HUES64 (cell line): Measurements from ENCODE around the gene SLAIN2.
A peak's percentile ranks its signal among the peaks of the same experiment; 100 is the strongest.

ENCODE experiments used
- H3K27ac ChIP-seq: 2 replicates; pipeline ENCODE4 v1.7.0; 2013; ENCODE audit warnings: low read depth, low read length, inconsistent platforms
- H3K27me3 ChIP-seq: 2 replicates; pipeline ENCODE4 v1.6.1; 2013; ENCODE audit warnings: mild to moderate bottlenecking, low read length; ENCODE audit not compliant: insufficient read depth
- H3K36me3 ChIP-seq: 2 replicates; pipeline ENCODE4 v1.6.1; 2013; ENCODE audit warnings: mild to moderate bottlenecking, low read length; ENCODE audit not compliant: insufficient read depth
- H3K4me1 ChIP-seq: 2 replicates; pipeline ENCODE4 v1.6.1; 2013; ENCODE audit warnings: mild to moderate bottlenecking, low read length, moderate library complexity; ENCODE audit not compliant: insufficient read depth
- H3K4me3 ChIP-seq: 2 replicates; pipeline ENCODE4 v1.5.1; 2013; ENCODE audit warnings: mild to moderate bottlenecking, low read length, moderate library complexity
- H3K9ac ChIP-seq: 2 replicates; pipeline ENCODE4 v1.6.1; 2013; ENCODE audit warnings: mild to moderate bottlenecking, low read depth, low read length
- H3K9me3 ChIP-seq: 2 replicates; pipeline ENCODE4 v1.6.1; 2013; ENCODE audit warnings: low read depth, low read length; ENCODE audit not compliant: insufficient read depth
- WGBS: fragments of 150-250, 120-280 bp; methylation state at CpG from one replicate; pipeline ENCODE4 v1.1.7; 2013; ENCODE audit warnings: missing lambda C conversion rate; 5-methylcytosine and 5-hydroxymethylcytosine counted together

Gene SLAIN2

DNA sequence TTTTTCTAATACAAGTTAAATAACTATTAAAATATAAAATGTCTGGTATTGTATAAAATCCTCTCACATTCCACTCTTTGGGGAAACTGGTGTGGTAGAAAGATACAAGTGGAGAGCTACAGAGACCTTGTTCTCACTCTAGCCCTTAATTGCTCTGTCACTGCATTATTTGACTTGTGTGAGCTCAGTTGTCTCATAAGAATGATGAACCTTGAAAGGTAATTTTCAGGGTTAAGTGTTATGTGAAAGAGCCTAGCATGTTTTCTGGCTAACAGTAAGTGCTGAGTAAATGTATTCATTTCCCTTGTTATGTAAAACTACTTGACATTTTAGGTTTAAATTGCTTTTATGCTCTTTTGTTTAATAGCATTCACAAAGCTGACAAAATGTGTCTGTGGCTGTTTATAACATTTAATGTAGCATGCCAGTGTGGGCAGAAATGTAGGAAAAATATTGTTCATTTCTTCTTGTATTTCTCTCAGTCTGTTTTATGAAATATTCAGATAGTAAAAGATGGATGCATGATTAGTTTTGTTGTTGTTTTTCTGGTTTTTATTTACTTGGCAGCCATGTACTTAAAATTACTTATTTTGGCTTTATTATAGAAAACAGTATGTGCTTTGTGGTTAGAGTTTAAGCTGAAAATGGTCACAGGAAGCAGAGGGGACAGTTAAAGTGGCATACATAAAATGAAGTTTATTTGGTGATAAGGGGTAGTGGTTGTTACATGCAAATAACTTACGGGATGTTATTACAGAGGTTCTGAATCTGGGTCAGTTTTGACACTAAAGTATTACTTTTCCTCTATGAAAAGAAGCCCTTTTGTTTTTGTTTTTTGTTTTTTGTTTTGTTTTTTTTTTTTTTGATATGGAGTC, 29.2 kb downstream of the SLAIN2 start:
- Histone ChIP-seq H3K4me1 (peaks cover 31% of the 10 kb centered on the region), H3K27me3 (no peaks in the 10 kb centered on the region), H3K9ac (no peak overlapping the region), H3K27ac (no peak overlapping the region; the same call in 1 of the 2 replicates), H3K36me3 (no peaks in the 10 kb centered on the region), H3K9me3 (no peaks in the 10 kb centered on the region), H3K4me3 (no peak overlapping the region)
- WGBS = 47% methylated on average over 1 of the region's 1 CpG

DNA sequence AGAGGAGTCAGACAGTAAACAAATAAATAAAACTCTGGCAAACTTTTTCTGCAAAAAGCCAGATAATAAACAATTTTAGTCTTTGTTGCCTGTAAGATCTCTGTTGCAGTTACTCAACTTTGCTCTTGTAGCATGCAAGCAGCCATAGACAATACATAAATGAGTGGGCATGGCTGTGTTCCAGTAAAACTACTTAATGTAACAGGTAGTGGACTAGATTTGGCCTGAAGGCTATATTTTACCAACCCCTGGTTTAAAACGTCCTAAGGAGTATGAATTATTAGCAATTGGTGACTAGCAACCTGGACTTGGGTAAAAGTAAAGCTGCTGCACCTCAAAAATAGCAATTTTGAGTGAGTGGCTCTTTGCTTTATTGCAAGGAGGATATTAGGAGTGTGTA, 30.9 kb downstream of the SLAIN2 start:
- Histone ChIP-seq H3K27me3 (no peaks in the 10 kb centered on the region), H3K9ac (no peak overlapping the region), H3K4me3 (no peak overlapping the region), H3K36me3 (no peaks in the 10 kb centered on the region), H3K27ac (no peak overlapping the region), H3K9me3 (no peaks in the 10 kb centered on the region), H3K4me1 (peaks cover 21% of the 10 kb centered on the region)
- 90% methylated on average over 1 of the region's 1 CpG for WGBS

DNA sequence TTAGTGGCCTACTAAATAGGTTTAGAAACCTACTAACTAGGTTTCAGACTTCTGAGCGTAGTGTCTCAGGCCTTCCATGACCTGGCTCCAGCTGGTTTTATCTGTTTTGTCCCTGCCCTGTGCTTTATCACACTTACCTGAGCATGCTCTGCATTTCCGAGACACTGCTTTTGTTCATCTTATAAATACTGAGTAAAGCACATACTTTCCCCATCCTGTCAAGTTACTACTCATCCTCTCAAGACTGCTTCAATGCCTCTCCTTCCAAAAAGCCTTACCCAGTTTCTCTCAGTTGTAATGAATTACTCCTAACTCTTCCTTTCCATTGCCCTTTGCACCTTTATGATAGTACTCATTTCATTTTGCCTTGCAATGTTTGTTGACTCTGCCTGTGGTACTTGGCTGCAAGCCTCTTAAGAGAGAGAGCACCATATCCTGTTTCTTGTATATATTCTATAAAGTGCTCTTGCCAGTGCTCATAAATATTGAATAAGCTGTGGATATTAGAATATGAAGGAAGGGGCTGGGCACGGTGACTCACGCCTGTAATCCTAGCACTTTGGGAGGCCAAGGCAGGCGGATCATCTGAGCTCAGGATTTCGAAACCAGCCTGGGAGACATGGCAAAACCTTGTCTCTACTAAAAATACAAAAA, 34.4 kb downstream of the SLAIN2 start:
- Histone ChIP-seq H3K36me3 (peaks cover 3% of the 10 kb centered on the region; the same call in 1 of the 2 replicates), H3K4me1 (peaks cover 18% of the 10 kb centered on the region), H3K4me3 (no peak overlapping the region), H3K9me3 (no peaks in the 10 kb centered on the region), H3K27me3 (no peaks in the 10 kb centered on the region), H3K9ac (no peak overlapping the region), H3K27ac (no peak overlapping the region)
- 84% methylated on average over 6 of the region's 6 CpGs for WGBS

DNA sequence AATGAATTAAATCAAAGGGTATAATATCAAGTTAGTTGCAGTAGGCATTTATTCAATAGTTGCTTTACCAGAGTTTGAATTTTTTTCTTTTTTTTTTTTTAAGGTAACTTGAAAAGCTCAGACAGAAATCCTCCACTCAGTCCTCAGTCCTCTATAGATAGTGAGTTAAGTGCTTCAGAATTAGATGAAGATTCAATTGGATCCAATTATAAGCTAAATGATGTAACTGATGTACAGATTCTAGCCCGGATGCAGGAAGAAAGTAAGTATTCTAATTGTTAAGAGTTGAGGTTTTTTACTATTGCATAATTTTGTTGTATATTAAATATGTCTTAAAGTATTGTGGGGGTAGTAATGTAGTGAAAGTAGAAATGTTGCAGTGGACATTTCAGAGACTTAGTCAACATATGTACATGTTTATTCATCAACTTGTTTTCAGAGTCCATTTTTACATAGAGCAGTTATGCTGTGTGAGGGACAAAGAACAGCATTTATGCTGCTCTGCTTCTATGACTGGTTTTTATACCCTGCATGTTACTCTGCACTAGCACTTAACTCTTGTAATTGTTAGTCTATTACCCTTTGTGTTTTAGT, 38.4 kb downstream of the SLAIN2 start:
- no peak overlapping the region for H3K9ac ChIP-seq
- H3K4me3 ChIP-seq = no peak overlapping the region
- WGBS = 88% methylated on average over 1 of the region's 1 CpG
- H3K4me1 ChIP-seq = peaks cover 32% of the 10 kb centered on the region
- no peak overlapping the region for H3K27ac ChIP-seq
- no peaks in the 10 kb centered on the region for H3K9me3 ChIP-seq
- H3K27me3 ChIP-seq = no peaks in the 10 kb centered on the region
- peaks cover 26% of the 10 kb centered on the region for H3K36me3 ChIP-seq

DNA sequence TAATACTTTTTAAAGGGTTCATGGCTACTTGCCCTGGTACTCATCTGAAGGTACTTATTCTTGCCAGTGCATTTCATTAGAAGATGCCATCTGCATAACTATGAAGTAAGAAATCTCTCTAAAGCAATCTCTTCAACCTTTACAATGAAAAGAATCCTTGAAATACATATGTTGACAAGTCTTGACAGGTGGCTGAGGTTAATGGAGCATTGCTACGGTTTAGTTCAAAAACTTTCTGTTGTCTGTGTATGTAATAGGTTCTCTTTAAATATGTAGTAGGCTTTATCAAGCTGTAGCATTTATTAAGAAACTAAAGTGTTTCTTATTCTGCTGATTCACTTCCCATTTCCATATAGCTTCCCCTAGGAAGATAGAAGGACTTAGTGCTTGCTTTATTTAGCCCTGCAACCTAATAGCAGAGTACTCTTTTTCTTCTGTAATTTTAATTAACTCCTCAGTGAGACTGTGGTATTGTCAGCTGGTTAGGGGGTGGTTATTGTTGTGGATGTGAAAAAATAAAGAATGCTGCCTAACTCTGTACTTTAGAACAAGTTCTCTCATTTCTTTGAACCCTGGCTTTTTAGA, 39.3 kb downstream of the SLAIN2 start:
- H3K4me3 ChIP-seq = no peak overlapping the region
- H3K4me1 ChIP-seq = peaks cover 32% of the 10 kb centered on the region
- peaks cover 36% of the 10 kb centered on the region for H3K36me3 ChIP-seq
- H3K9ac ChIP-seq = no peak overlapping the region
- H3K27ac ChIP-seq = peak overlapping the region; percentile 3; the same call in 1 of the 2 replicates
- WGBS = 52% methylated on average over 1 of the region's 1 CpG
- H3K27me3 ChIP-seq = no peaks in the 10 kb centered on the region
- H3K9me3 ChIP-seq = no peaks in the 10 kb centered on the region

DNA sequence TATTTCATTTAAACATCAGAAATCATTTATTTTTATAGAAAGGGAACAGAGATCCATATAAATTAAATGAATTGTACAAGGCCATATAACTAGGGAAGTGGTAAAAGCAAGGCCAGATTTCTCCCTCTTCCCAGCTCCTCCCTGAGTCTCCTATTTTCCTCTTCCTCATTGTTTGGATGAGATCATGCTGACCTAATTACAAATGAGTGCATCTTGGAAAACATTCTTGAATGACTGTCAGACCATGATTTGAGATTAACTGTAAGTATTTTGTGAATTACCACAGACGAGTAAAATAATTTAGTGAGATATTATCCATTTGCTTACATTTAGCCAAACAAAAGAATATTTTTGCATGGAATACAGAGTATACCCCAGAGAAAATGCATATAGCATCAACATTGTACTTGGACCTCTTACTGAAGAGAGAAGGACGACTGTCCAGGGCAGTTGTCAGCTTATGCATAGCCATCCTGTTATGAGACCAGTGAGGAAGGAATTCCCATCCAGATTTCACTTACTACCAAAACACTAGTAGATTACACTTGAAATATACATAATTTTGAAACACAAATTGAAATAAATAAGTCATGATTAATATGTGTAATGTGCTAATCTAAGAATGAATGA, 47.3 kb downstream of the SLAIN2 start:
- Histone ChIP-seq H3K27ac (no peak overlapping the region), H3K27me3 (no peaks in the 10 kb centered on the region), H3K36me3 (peaks cover 61% of the 10 kb centered on the region), H3K4me3 (no peak overlapping the region), H3K9ac (no peak overlapping the region), H3K4me1 (no peaks in the 10 kb centered on the region), H3K9me3 (no peaks in the 10 kb centered on the region)
- WGBS = 70% methylated on average over 1 of the region's 2 CpGs

DNA sequence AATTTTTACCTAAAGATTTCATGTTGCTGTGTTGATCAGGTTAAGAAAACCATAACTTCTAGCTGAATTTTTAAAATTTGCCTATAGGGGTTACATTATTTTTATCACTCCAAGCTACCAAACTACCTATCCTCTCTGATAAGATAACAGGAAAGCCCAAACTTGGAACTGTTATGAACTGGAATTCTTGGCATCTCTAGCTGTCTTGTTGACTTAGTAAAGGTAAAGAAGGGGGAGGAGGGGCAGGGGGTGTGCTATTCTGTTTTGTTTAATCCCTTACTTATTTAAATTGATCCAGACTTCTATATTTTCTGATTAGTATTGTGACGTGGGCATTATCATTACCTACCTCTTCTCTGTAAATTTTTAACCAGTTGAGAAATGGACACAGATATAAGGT, 54.7 kb downstream of the SLAIN2 start:
- no peak overlapping the region for H3K27ac ChIP-seq
- H3K4me3 ChIP-seq = no peak overlapping the region
- H3K4me1 ChIP-seq = no peaks in the 10 kb centered on the region; the same call in 1 of the 2 replicates
- no peaks in the 10 kb centered on the region for H3K27me3 ChIP-seq
- peaks cover 35% of the 10 kb centered on the region for H3K36me3 ChIP-seq
- WGBS = no CpG with 5 or more reads among the region's 1 CpG
- 0 out of 2 replicates have a peak, but pooled peaks cover 4% of the 10 kb centered on the region for H3K9me3 ChIP-seq
- no peak overlapping the region for H3K9ac ChIP-seq

DNA sequence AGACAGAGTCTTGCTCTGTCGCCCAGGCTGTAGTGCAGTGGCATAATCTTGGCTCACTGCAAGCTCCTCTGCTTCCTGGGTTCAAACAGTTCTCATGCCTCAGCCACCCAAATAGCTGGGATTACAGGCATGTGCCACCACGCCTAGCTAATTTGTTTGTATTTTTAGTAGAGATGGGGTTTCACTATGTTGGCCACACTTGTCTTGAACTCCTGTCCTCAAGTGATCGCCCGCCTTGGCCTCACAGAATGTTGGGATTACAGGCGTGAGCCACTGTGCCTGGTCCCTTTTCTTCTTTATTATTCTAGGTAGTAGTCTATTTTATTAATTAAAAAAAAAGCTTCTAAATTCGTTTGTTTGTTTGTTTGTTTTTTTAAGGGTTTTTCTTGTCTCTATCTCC, 59.1 kb downstream of the SLAIN2 start:
- peaks cover 5% of the 10 kb centered on the region for H3K4me1 ChIP-seq

DNA sequence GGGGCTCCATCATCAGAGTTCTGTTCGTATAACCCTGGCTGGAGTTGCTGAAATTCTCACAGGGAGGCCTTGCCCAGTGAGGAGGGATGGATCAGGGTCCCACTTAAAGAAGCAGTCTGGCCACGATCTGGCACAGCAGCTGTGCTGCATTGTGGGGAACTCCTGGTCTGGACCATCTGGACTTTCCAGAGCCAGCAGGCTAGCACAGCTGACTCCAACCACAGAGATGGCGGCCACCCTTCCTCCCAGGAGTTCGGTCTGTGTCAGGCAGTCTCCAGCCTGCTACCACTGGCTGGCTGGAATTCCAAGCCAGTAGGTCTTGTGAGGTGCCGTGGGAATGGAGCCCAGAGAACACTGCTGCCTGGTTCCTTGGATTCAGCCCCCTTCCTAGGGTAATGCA, 62.0 kb downstream of the SLAIN2 start:
- no peaks in the 10 kb centered on the region; the same call in 1 of the 2 replicates for H3K36me3 ChIP-seq
- H3K4me1 ChIP-seq = peaks cover 5% of the 10 kb centered on the region
- 94% methylated on average over 5 of the region's 5 CpGs for WGBS
- H3K27ac ChIP-seq = no peak overlapping the region
- H3K9me3 ChIP-seq = no peaks in the 10 kb centered on the region
- H3K9ac ChIP-seq = no peak overlapping the region
- no peak overlapping the region for H3K4me3 ChIP-seq
- H3K27me3 ChIP-seq = no peaks in the 10 kb centered on the region

More for the DNA sequence above, 59.1 kb downstream of the SLAIN2 start:
- 0 out of 2 replicates have a peak, but pooled peaks cover 4% of the 10 kb centered on the region for H3K9me3 ChIP-seq
- 90% methylated on average over 6 of the region's 6 CpGs for WGBS
- no peaks in the 10 kb centered on the region for H3K27me3 ChIP-seq
- H3K27ac ChIP-seq = no peak overlapping the region
- no peak overlapping the region for H3K9ac ChIP-seq
- peaks cover 15% of the 10 kb centered on the region; the same call in 1 of the 2 replicates for H3K36me3 ChIP-seq
- no peak overlapping the region for H3K4me3 ChIP-seq

DNA sequence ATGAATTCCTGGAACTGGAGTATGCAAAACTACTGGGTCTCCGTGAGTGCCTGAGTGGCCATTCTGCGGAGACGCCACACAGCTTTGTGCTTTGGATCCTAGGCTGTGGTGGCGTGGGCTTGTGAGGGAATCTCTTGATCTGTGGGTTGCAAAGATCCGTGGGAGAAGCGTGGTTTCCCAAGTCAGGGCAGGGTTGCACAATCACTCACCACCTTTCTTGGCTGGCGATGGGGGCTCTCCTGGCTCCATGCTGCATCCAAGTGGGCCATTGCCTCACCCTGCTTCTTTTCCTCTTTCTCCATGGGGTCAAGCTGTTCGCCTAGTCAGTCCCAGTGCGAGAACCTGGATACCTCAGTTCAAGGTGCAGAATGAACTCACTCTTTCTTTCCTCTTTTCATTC, 62.5 kb downstream of the SLAIN2 start:
- Histone ChIP-seq H3K4me3 (no peak overlapping the region), H3K27me3 (no peaks in the 10 kb centered on the region), H3K27ac (no peak overlapping the region), H3K4me1 (peaks cover 5% of the 10 kb centered on the region), H3K9me3 (no peaks in the 10 kb centered on the region), H3K9ac (no peak overlapping the region), H3K36me3 (no peaks in the 10 kb centered on the region; the same call in 1 of the 2 replicates)
- 96% methylated on average over 9 of the region's 9 CpGs for WGBS
